WTC11 (cell line): ENCODE results near the gene TBC1D1. TPM values are rescaled to one million over a fixed set of nuclear protein-coding genes. Genes with fewer than 3 reads are reported as not detected.

ENCODE experiments used
- ATAC-seq: fragments of 200-7000 bp; cut with Tn5 transposase; 2 replicates; pipeline ENCODE4 v1.10.0; 2021; ENCODE audit warnings: mild to moderate bottlenecking, moderate library complexity
- CTCF ChIA-PET: fragments of 300-600 bp; sonication (Branson Sonifier 250); formaldehyde crosslinking; loops from one replicate; lab custom pipeline; 2021; ENCODE audit warnings: antibody characterized with exemption; lab: Charles Lee
- POLR2A ChIA-PET: fragments of 350-600 bp; sonication (Branson Sonifier 250); formaldehyde crosslinking; loops from one replicate; lab custom pipeline; 2021; ENCODE audit warnings: antibody characterized with exemption; lab: Charles Lee
- DNase-seq: peaks from one replicate; pipeline ENCODE4 v3.0.0; 2021; ENCODE audit warnings: low spot score
- H3K27ac Mint-ChIP-seq: 2 replicates; pipeline ENCODE4 v1.8.0; 2021; ENCODE audit warnings: mixed read lengths
- H3K27me3 Mint-ChIP-seq: 2 replicates; pipeline ENCODE4 v1.8.0; 2021; ENCODE audit warnings: low read depth, mild to moderate bottlenecking, moderate library complexity, mixed read lengths
- H3K36me3 Mint-ChIP-seq: 2 replicates; pipeline ENCODE4 v1.8.0; 2021; ENCODE audit warnings: mixed read lengths
- H3K4me1 Mint-ChIP-seq: 2 replicates; pipeline ENCODE4 v1.8.0; 2022; ENCODE audit warnings: mixed read lengths
- H3K4me3 Mint-ChIP-seq: 2 replicates; pipeline ENCODE4 v1.8.0; 2021; ENCODE audit warnings: mild to moderate bottlenecking, moderate library complexity, mixed read lengths
- H3K9me3 Mint-ChIP-seq: 2 replicates; pipeline ENCODE4 v1.8.0; 2021; ENCODE audit warnings: mixed read lengths
- AR ChIP-seq: fragments of 250-450 bp; sonication (Bioruptor Pico); IDR thresholded peaks from 2 replicates; pipeline ENCODE4 v1.9.0; 2021; ENCODE audit warnings: mild to moderate bottlenecking
- FOXK1 ChIP-seq: sonication (generic); formaldehyde crosslinking; IDR thresholded peaks from 2 replicates; pipeline ENCODE4 v1.8.0; 2022; ENCODE audit warnings: mild to moderate bottlenecking, moderate library complexity, missing genetic modification reagents
- GTF2I ChIP-seq: fragments of 250-450 bp; sonication (Bioruptor Pico); conservative IDR thresholded peaks from 2 replicates; pipeline ENCODE4 v1.4.0; 2021; ENCODE audit warnings: mild to moderate bottlenecking
- HMGXB4 ChIP-seq: sonication (generic); formaldehyde crosslinking; IDR thresholded peaks from 2 replicates; pipeline ENCODE4 v1.8.1; 2023; ENCODE audit warnings: mild to moderate bottlenecking, moderate library complexity, missing genetic modification reagents
- KAT7 ChIP-seq: sonication (generic); formaldehyde crosslinking; IDR thresholded peaks from 2 replicates; pipeline ENCODE4 v1.8.1; 2023; ENCODE audit warnings: missing genetic modification reagents, mild to moderate bottlenecking, borderline replicate concordance
- MYBL2 ChIP-seq: sonication (generic); formaldehyde crosslinking; IDR thresholded peaks from 2 replicates; pipeline ENCODE4 v1.8.1; 2023; ENCODE audit warnings: mild to moderate bottlenecking, moderate library complexity, missing genetic modification reagents
- NR1H2 ChIP-seq: sonication (generic); formaldehyde crosslinking; IDR thresholded peaks from 2 replicates; pipeline ENCODE4 v1.9.0; 2021; ENCODE audit warnings: mild to moderate bottlenecking, moderate library complexity, missing genetic modification reagents
- OVOL2 ChIP-seq: fragments of 250-450 bp; sonication (Bioruptor Pico); IDR thresholded peaks from 2 replicates; pipeline ENCODE4 v1.9.0; 2021; ENCODE audit warnings: mild to moderate bottlenecking, borderline replicate concordance
- SOX15 ChIP-seq: fragments of 250-450 bp; sonication (Bioruptor Pico); IDR thresholded peaks from 2 replicates; pipeline ENCODE4 v1.9.0; 2021; ENCODE audit warnings: mild to moderate bottlenecking
- TEAD1 ChIP-seq: sonication (generic); formaldehyde crosslinking; IDR thresholded peaks from 2 replicates; pipeline ENCODE4 v1.8.0; 2022; ENCODE audit warnings: mild to moderate bottlenecking, missing genetic modification reagents
- ZNF416 ChIP-seq: fragments of 250-450 bp; sonication (Bioruptor Pico); IDR thresholded peaks from 2 replicates; pipeline ENCODE4 v1.9.0; 2021; ENCODE audit warnings: mild to moderate bottlenecking, inconsistent platforms
- ZNF423 ChIP-seq: fragments of 250-450 bp; sonication (Bioruptor Pico); IDR thresholded peaks from 2 replicates; pipeline ENCODE4 v2.1.2; 2022; ENCODE audit warnings: mild to moderate bottlenecking, moderate library complexity
- total RNA-seq: library from RNA; stranded (reverse); gene quantifications from 3 replicates; pipeline ENCODE4 v1.2.3, GENCODE V29; 2021
- TF ChIP-seq, protein P1 (sequence below): fragments of 250-450 bp; sonication (Bioruptor Pico); IDR thresholded peaks from 2 replicates; pipeline ENCODE4 v2.1.2; 2022; ENCODE audit warnings: mild to moderate bottlenecking, moderate library complexity
- TF ChIP-seq, protein P2 (sequence below): sonication (generic); formaldehyde crosslinking; IDR thresholded peaks from 2 replicates; pipeline ENCODE4 v1.8.1; 2022; ENCODE audit warnings: mild to moderate bottlenecking, missing genetic modification reagents, moderate library complexity, borderline replicate concordance
- TF ChIP-seq, protein P3 (sequence below): sonication (generic); formaldehyde crosslinking; IDR thresholded peaks from 2 replicates; pipeline ENCODE4 v1.8.1; 2022; ENCODE audit warnings: missing genetic modification reagents, borderline replicate concordance
- TF ChIP-seq, protein P4 (sequence below): sonication (generic); formaldehyde crosslinking; IDR thresholded peaks from 2 replicates; pipeline ENCODE4 v1.8.1; 2022; ENCODE audit warnings: mild to moderate bottlenecking, moderate library complexity, missing genetic modification reagents

Gene TBC1D1
- total RNA-seq, 1 experiment from 2014 or later: 134 TPM

GRCh38 chr4:37977471-37978247, 86.8 kb downstream of the TBC1D1 start:
- ChIA-PET POLR2A (interaction anchor here (0.5 kb wide), 1 partner anchor 369 kb away, joined by 3 read pairs; no protein-coding TSS in a partner anchor), CTCF (interaction anchor here (1.2 kb wide), 1 partner anchor 10 kb away, joined by 5 read pairs; no protein-coding TSS in a partner anchor)
- H3K36me3 Mint-ChIP-seq: peaks cover 5% of the 10 kb centered on the region
- DNase-seq: no peak
- peak; percentile 41 for ATAC-seq
- H3K4me3 Mint-ChIP-seq: peak overlapping the region; percentile 77
- peaks cover 58% of the 10 kb centered on the region for H3K4me1 Mint-ChIP-seq
- H3K9me3 Mint-ChIP-seq: peaks cover 10% of the 10 kb centered on the region
- no peaks in the 10 kb centered on the region for H3K27me3 Mint-ChIP-seq
- peak overlapping the region; percentile 70 for H3K27ac Mint-ChIP-seq
- TF ChIP-seq GTF2I (CRISPR knock-in tag): no peak
- TF ChIP-seq HMGXB4: 0 out of 2 replicates have a peak, but pooled peaks have one; percentile 49
- 0 out of 2 replicates have a peak, but pooled peaks have one; percentile 17 for TF ChIP-seq ZNF423 (CRISPR knock-in tag)

GRCh38 chr4:37978248-37978924, 87.5 kb downstream of the TBC1D1 start:
- Mint-ChIP-seq H3K4me3 (peak overlapping the region; percentile 77), H3K27ac (peak overlapping the region; percentile 70), H3K27me3 (no peaks in the 10 kb centered on the region), H3K9me3 (peaks cover 10% of the 10 kb centered on the region)
- peak; percentile 29 for DNase-seq
- ChIA-PET CTCF (interaction anchor here (0.6 to 0.9 kb wide), 3 partner anchors 25 to 154 kb away, joined by 3 to 4 read pairs (median 3); no protein-coding TSS in a partner anchor), POLR2A (interaction anchor here (0.5 kb wide), 1 partner anchor 370 kb away, joined by 3 read pairs; no protein-coding TSS in a partner anchor)
- TF ChIP-seq NR1H2 (CRISPR knock-in tag): no peak
- TF ChIP-seq, all 79 proteins: peak for 0
- no peak for ATAC-seq
- H3K4me1 Mint-ChIP-seq: peaks cover 62% of the 10 kb centered on the region
- peaks cover 5% of the 10 kb centered on the region for H3K36me3 Mint-ChIP-seq

- ATAC-seq (no peak), DNase-seq (no peak)
- no peak for TF ChIP-seq NR1H2 (CRISPR knock-in tag)
- no peak for TF ChIP-seq GTF2I (CRISPR knock-in tag)
- TF ChIP-seq TEAD1: no peak
- no peak for TF ChIP-seq AR (CRISPR knock-in tag)
- no peak for TF ChIP-seq FOXK1 (CRISPR knock-in tag)
- no peak for TF ChIP-seq SOX15 (CRISPR knock-in tag)
- TF ChIP-seq, protein P1, sequence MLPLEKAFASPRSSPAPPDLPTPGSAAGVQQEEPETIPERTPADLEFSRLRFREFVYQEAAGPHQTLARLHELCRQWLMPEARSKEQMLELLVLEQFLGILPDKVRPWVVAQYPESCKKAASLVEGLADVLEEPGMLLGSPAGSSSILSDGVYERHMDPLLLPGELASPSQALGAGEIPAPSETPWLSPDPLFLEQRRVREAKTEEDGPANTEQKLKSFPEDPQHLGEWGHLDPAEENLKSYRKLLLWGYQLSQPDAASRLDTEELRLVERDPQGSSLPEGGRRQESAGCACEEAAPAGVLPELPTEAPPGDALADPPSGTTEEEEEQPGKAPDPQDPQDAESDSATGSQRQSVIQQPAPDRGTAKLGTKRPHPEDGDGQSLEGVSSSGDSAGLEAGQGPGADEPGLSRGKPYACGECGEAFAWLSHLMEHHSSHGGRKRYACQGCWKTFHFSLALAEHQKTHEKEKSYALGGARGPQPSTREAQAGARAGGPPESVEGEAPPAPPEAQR (CRISPR knock-in tag): no peak
- no peak for TF ChIP-seq OVOL2 (CRISPR knock-in tag)
- TF ChIP-seq, protein P2, sequence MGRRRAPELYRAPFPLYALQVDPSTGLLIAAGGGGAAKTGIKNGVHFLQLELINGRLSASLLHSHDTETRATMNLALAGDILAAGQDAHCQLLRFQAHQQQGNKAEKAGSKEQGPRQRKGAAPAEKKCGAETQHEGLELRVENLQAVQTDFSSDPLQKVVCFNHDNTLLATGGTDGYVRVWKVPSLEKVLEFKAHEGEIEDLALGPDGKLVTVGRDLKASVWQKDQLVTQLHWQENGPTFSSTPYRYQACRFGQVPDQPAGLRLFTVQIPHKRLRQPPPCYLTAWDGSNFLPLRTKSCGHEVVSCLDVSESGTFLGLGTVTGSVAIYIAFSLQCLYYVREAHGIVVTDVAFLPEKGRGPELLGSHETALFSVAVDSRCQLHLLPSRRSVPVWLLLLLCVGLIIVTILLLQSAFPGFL: no peak
- no peak for TF ChIP-seq MYBL2 (CRISPR knock-in tag)
- TF ChIP-seq, protein P3, sequence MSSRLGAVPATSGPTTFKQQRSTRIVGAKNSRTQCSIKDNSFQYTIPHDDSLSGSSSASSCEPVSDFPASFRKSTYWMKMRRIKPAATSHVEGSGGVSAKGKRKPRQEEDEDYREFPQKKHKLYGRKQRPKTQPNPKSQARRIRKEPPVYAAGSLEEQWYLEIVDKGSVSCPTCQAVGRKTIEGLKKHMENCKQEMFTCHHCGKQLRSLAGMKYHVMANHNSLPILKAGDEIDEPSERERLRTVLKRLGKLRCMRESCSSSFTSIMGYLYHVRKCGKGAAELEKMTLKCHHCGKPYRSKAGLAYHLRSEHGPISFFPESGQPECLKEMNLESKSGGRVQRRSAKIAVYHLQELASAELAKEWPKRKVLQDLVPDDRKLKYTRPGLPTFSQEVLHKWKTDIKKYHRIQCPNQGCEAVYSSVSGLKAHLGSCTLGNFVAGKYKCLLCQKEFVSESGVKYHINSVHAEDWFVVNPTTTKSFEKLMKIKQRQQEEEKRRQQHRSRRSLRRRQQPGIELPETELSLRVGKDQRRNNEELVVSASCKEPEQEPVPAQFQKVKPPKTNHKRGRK (CRISPR knock-in tag): no peak
- TF ChIP-seq, protein P4, sequence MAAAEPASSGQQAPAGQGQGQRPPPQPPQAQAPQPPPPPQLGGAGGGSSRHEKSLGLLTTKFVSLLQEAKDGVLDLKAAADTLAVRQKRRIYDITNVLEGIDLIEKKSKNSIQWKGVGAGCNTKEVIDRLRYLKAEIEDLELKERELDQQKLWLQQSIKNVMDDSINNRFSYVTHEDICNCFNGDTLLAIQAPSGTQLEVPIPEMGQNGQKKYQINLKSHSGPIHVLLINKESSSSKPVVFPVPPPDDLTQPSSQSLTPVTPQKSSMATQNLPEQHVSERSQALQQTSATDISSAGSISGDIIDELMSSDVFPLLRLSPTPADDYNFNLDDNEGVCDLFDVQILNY (CRISPR knock-in tag): no peak
- no peak for TF ChIP-seq KAT7
- no peak for TF ChIP-seq ZNF416 (CRISPR knock-in tag)
- Mint-ChIP-seq H3K9me3 (peaks cover 3% of the 10 kb centered on the region; the same call in 1 of the 2 replicates), H3K27ac (no peak overlapping the region), H3K36me3 (no peaks in the 10 kb centered on the region), H3K4me1 (peaks cover 62% of the 10 kb centered on the region), H3K4me3 (no peak overlapping the region), H3K27me3 (no peaks in the 10 kb centered on the region)
- ChIA-PET POLR2A (interaction anchor here (0.7 kb wide), 1 partner anchor 626 kb away, joined by 3 read pairs; no protein-coding TSS in a partner anchor), CTCF (no interaction called here)
These were observed 89.4 kb downstream of the TBC1D1 start for GRCh38 chr4:37980246-37980645.
